HEK293T (cell line): ENCODE data around the gene FGF22.

ENCODE experiments used
- CTCF ChIA-PET: fragments of 350-600 bp; formaldehyde crosslinking; extraction: SDS; loops from one replicate; lab custom pipeline; 2021; ENCODE audit warnings: antibody characterized with exemption, inconsistent platforms; lab: Yijun Ruan, JAX
- POLR2A ChIA-PET: fragments of 350-600 bp; formaldehyde crosslinking; extraction: SDS; loops from one replicate; lab custom pipeline; 2020; ENCODE audit warnings: antibody characterized with exemption, inconsistent platforms; lab: Yijun Ruan, JAX
- DNase-seq: peaks from one replicate; pipeline ENCODE4 v3.0.0; 2012; ENCODE audit warnings: mixed read lengths; ENCODE audit errors: extremely low spot score
- ARNT ChIP-seq: fragments of 450-650 bp; IDR thresholded peaks from 2 replicates; pipeline ENCODE4 v1.6.1; 2017; ENCODE audit warnings: mild to moderate bottlenecking
- BHLHE40 ChIP-seq: fragments of 450-650 bp; IDR thresholded peaks from 2 replicates; pipeline ENCODE4 v1.6.1; 2016; ENCODE audit warnings: mild to moderate bottlenecking, moderate library complexity, borderline replicate concordance
- CTBP1 ChIP-seq: fragments of 450-650 bp; IDR thresholded peaks from 2 replicates; pipeline ENCODE4 v1.6.1; 2016; ENCODE audit warnings: borderline replicate concordance
- ELF4 ChIP-seq: fragments of 450-650 bp; IDR thresholded peaks from 2 replicates; pipeline ENCODE4 v1.6.1; 2017; ENCODE audit warnings: antibody characterized with exemption
- FOXA1 ChIP-seq: fragments of 450-650 bp; IDR thresholded peaks from 2 replicates; pipeline ENCODE4 v1.6.1; 2016; ENCODE audit warnings: mild to moderate bottlenecking
- FOXK2 ChIP-seq: fragments of 450-650 bp; IDR thresholded peaks from 2 replicates; pipeline ENCODE4 v1.6.1; 2016; ENCODE audit warnings: mild to moderate bottlenecking
- FOXM1 ChIP-seq: fragments of 450-650 bp; IDR thresholded peaks from 2 replicates; pipeline ENCODE4 v1.6.1; 2017; ENCODE audit warnings: mild to moderate bottlenecking, borderline replicate concordance
- HDGF ChIP-seq: fragments of 450-650 bp; IDR thresholded peaks from 2 replicates; pipeline ENCODE4 v1.6.1; 2017; ENCODE audit warnings: antibody characterized with exemption, borderline replicate concordance
- L3MBTL2 ChIP-seq: fragments of 450-650 bp; conservative IDR thresholded peaks from 2 replicates; pipeline ENCODE4 v1.6.1; 2016; ENCODE audit warnings: mild to moderate bottlenecking
- LEF1 ChIP-seq: fragments of 450-650 bp; IDR thresholded peaks from 2 replicates; pipeline ENCODE4 v1.6.1; 2017; ENCODE audit warnings: mild to moderate bottlenecking, borderline replicate concordance
- NFRKB ChIP-seq: fragments of 450-650 bp; IDR thresholded peaks from 2 replicates; pipeline ENCODE4 v1.6.1; 2016; ENCODE audit warnings: mild to moderate bottlenecking, moderate library complexity
- PKNOX1 ChIP-seq: fragments of 450-650 bp; IDR thresholded peaks from 2 replicates; pipeline ENCODE4 v1.6.1; 2016
- SP1 ChIP-seq: fragments of 450-650 bp; IDR thresholded peaks from 2 replicates; pipeline ENCODE4 v1.6.1; 2017
- SUZ12 ChIP-seq: fragments of 450-650 bp; IDR thresholded peaks from 2 replicates; pipeline ENCODE4 v1.6.1; 2016; ENCODE audit warnings: mild to moderate bottlenecking
- TARDBP ChIP-seq: fragments of 450-650 bp; IDR thresholded peaks from 2 replicates; pipeline ENCODE4 v1.6.1; 2016
- ZNF384 ChIP-seq: fragments of 450-650 bp; IDR thresholded peaks from 2 replicates; pipeline ENCODE4 v1.6.1; 2016

FGF22 gene

GRCh38 chr19:678791-679388 lies 39.2 kb downstream of the FGF22 start:
- no peak for DNase-seq
- ChIA-PET POLR2A (interaction anchor here (0.9 to 1.9 kb wide), 3 partner anchors 10 to 18 kb away, joined by 3 to 6 read pairs (median 3); partner anchors contain the start of gene RNF126), CTCF (interaction anchor here (0.8 kb wide), 1 partner anchor 16 kb away, joined by 3 read pairs; the partner anchor contains the start of gene RNF126)
- TF ChIP-seq HDGF (no peak), ARNT (no peak), BHLHE40 (no peak), FOXM1 (no peak), LEF1 (no peak), FOXK2 (no peak), ZNF384 (no peak), ELF4 (no peak), SP1 (no peak), L3MBTL2 (no peak), TARDBP (no peak), CTBP1 (no peak), FOXA1 (no peak)

GRCh38 chr19:679418-680286 lies 40.0 kb downstream of the FGF22 start:
- POLR2A ChIA-PET = interaction anchor here (0.7 to 1.9 kb wide), 6 partner anchors 9 to 40 kb away, joined by 3 to 9 read pairs (median 5); partner anchors contain the start of gene RNF126
- no peak for DNase-seq
- TF ChIP-seq FOXM1 (0 out of 2 replicates have a peak, but pooled peaks have one; percentile 13), FOXK2 (no peak)
- CTCF ChIA-PET = interaction anchor here (0.8 kb wide), 1 partner anchor 16 kb away, joined by 3 read pairs; the partner anchor contains the start of gene RNF126

- DNase-seq = peak; percentile 99
- CTCF ChIA-PET = no interaction called here
- POLR2A ChIA-PET = interaction anchor here (0.6 to 1.7 kb wide), 8 partner anchors 10 to 39 kb away, joined by 3 to 9 read pairs (median 4); partner anchors contain the start of genes PALM and RNF126
Observed at GRCh38 chr19:680287-681028, 40.8 kb downstream of the FGF22 start.

GRCh38 chr19:681029-682019 lies 41.6 kb downstream of the FGF22 start:
- POLR2A ChIA-PET = interaction anchor here (0.6 to 1.7 kb wide), 3 partner anchors 15 to 22 kb away, joined by 3 to 9 read pairs (median 5); partner anchors contain the start of gene RNF126
- CTCF ChIA-PET = no interaction called here
- peak; percentile 94 for DNase-seq
- no peak for TF ChIP-seq ELF4
- TF ChIP-seq PKNOX1 = no peak
- TF ChIP-seq ZNF384 = no peak
- no peak for TF ChIP-seq CTBP1
- no peak for TF ChIP-seq ARNT

More at GRCh38 chr19:680287-681028, 40.8 kb downstream of the FGF22 start:
- no peak for TF ChIP-seq L3MBTL2
- TF ChIP-seq LEF1 = 0 out of 2 replicates have a peak, but pooled peaks have one; percentile 53
- TF ChIP-seq SP1 = peak; percentile 68; the same call in 1 of the 2 replicates

- CTCF ChIA-PET = no interaction called here
Observed at GRCh38 chr19:682678-683320, 43.1 kb downstream of the FGF22 start.

More at GRCh38 chr19:682678-683320, 43.1 kb downstream of the FGF22 start:
- TF ChIP-seq FOXA1 (no peak), ELF4 (no peak), LEF1 (no peak), FOXM1 (no peak), SP1 (no peak), FOXK2 (no peak), NFRKB (no peak), ZNF384 (no peak), PKNOX1 (no peak), BHLHE40 (no peak), SUZ12 (no peak)
- POLR2A ChIA-PET = no interaction called here
- DNase-seq = no peak
